Dedifferentiated amniotic fluid mesenchymal stem cell (primary cell): ENCODE data around the gene MYEOV.

ENCODE experiments used
- DNase-seq: peaks from one replicate; pipeline ENCODE4 v3.0.0-alpha.2; 2016; ENCODE audit errors: extremely low spot score

Gene MYEOV

DNA sequence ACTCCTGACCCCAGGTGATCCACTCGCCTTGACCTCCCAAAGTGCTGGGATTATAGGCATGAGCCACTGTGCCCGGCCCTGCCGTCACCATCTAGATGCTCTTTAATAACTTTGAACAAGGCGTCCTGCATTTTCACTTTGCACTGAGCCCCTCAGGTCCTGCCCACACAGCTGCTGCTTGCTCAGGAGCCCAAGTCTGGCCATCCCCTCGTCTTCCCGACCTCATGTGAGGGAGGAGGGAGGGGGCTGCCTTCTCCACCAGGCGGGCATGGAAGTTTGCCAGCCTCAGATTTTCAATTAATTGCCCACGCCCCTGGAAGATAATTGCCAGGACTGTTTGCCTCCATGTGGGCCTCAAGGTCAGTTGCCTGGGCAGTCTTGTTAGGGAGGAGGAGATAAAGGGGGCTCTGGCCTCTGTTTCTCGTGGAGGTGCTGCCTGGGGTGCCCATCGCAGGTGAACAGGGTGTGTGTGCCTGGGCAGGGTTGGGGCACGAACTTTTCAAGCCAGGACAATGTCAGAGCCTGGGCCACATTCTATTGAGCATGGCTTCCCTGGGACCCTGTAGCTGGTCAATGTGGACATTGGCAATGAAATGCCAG lies 27.9 kb upstream of the MYEOV start:
- DNase-seq = no peak

DNA sequence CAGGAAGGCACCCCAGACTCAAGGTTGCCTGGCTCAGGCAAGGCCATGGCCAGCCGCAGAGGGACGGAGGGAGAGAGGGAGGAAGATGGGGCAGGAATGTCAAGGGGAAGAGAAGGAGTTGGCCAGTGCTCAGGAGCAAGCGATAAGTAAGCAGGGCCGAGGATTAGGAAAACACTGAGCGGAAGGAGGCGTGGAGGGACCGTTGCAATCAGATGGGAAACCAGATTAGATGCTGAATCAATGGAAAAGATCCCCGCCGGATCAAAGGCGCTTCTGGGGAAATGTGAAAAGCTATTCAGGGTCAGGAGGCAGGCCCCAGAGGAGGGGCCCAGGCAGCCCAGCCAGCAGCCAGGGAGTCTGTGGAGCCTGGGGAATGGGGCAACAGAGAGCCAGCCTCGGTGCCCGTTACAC lies 26.6 kb upstream of the MYEOV start:
- DNase-seq = no peak

DNA sequence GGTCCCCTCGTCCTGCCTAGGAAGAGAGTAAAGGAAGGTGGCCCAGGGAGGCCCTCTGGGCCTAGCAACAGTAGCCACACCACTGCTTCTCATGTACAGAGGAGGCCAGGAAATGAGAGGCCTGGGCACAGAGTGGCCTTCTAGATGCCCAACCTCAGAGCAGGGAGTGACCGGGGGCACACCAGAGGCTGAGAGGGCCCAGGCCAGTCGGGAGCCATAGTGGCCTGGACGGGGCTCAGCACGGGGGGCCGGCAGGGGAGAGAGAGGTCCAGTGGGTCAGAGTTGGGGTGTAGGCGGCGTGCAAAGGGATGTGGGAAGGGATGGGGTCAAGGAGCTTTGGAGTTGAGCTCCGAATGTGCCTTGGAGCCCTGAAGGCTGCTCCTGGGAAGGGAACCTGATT lies 25.0 kb upstream of the MYEOV start:
- DNase-seq = no peak

DNA sequence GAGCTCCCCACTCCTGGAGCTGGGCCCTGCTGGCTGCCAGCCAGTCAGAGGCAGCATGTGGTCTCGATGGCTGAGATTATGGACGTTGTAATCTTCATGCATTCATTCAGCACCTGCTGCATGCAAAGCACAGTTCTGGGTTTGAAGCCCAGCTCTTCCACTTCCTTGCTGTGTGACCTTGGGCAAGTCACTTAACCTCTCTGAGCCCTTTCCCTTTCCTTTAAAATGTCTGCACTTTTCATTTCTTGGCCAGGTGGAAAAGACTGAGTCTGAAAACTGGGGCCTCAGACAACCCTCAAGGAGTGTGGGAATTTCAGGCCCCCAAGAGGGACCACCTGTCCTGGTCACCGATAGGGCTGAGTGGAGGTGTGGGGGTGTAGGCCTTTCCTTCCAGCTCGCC lies 24.6 kb upstream of the MYEOV start:
- DNase-seq = no peak

DNA sequence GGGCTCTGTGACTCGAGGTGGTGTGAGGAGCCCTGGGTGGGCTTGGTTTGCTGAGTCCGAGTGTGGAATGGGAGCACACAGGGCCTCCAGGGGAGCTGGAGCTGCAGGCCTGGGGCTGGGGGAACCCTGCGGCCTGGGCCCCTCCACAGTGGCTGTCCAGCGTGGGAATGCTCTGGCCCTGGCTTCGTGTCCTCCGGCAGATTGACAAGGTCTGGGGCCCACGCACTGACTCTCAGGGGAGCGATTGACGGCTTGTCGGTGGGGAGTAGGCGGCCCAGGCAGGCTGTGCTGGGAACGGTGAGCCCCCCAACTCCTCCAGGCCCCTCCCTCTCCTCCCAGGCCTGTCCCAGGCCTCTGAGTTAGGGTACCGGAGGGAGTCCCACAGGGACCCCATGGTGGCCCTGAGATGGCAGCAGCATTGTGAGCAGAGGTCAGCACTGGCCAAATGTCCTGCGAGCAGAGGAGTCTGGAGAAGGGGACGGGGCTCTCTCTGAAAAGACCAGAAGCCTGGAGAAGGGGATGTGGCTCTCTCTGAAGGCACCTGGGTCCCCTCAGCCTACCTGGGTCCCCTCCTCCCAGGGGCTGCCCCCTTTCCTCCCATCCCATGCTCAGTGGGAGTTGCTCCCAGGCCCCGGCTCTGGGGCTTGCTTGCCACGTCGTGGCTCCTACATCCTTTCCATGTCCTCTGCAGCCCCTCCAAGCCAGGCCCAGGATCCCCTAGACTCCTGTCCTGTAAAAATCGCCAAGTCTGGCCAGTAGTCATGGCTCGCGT lies 23.8 kb upstream of the MYEOV start:
- DNase-seq = no peak

DNA sequence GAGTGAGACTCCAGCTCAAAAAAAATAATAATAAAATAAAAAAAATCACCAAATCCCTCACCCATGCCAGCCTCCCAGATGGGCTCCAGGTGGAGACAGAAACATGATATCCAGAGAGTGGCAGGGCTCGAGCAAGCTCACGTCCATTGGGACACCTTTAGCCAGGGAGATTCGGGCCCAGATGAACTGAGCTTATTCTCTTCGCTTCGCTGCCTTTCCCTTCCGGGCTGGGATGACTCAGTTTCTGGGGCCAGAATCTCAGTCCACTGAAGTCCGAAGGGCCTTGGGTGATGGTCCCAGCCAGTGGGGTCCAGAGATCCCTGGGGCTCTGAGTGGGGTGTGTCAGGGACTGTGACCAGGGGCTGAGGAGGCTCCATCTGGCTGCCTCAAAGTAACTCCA lies 23.0 kb upstream of the MYEOV start:
- no peak for DNase-seq

DNA sequence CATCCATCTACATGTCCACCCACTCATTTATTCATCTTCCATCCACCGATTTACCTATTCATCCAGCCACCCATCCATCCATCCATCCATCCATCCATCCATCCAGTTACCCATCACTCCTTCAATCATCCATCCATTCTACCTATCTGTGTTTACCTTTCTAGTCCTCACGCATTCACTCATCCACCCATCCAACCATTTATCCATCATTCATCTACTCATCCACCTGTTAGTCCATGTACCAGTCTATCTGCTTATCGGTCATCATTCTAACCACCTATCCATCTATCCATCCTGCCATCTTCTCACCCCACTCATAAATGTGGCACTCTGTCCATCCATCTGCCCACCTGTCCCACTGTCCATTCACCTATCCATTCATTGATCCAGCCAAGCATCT lies 21.9 kb upstream of the MYEOV start:
- DNase-seq = no peak

DNA sequence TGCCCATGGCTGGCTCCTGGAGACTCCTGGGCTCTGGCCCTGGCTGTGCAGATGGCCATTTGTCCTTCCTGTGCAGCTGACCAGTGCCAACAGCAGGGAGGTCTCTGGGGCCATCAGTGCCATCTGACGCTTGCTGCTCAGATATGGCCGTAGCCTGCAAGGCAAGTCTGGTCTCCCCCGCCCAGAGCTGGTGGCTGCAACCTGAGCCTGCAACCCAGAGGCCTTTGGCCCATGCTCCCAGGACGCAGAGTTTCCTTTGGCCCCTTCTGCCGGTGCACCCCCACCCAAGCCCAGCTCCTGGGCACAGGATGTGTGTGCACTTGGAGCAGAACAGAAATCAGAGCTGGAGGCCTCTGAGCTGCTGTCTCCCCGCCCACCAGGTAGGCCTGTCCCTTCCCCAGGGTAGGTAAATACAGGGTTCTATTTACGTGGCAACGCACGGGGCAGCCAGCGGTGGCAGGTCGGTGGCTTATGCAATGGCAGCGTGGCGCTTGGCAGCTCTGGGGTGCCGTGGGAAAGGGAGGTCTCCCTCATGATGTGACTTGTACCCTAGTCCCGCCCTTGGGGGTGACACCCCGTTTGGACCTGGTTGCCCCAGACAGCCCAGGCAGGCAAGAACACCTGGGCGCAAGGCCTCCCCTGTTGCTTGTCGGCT lies 21.0 kb upstream of the MYEOV start:
- DNase-seq = no peak

DNA sequence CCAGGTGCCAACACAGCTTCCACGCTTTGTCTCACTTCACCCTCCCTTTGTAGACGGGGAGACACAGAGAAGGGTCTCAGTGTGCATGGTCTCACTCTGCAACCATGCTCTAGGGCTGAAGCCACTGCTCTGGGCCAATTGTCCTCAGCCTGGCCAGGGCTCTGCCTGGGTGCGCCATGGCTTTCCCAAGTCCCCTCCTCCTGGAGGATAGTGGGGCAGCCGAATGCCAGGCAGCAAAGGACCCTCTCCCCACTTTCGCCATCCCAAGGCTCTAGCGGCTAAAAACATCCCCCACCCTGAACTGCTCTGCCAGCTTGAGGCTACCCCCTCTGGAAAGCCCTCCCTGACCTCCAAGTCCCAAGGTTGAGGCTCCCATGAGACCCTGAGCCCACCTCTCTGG lies 20.4 kb upstream of the MYEOV start:
- DNase-seq = no peak

DNA sequence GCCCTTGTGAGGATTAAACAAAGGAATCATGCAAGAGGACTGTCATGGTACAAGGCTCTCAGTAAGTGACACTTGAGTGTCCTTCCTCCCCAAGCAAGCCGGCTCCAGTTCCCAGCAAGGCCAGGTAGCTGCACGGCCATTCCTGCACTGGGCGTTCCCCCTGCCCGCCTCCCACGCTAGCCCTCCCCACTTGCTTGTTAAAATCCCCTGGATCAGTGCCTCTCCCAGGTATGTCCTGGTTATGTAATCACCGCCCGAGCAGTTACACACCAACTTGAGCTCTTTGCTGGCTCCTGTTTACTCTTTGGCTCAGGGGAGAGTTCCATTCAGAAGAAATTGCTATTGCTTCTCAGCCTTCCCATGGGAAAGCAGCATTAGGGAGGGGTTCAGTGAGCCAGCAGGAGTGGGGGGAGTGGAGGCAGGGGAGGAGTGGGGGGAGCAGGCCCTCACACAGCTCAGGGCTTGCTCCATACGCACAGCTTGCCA lies 19.4 kb upstream of the MYEOV start:
- no peak for DNase-seq

DNA sequence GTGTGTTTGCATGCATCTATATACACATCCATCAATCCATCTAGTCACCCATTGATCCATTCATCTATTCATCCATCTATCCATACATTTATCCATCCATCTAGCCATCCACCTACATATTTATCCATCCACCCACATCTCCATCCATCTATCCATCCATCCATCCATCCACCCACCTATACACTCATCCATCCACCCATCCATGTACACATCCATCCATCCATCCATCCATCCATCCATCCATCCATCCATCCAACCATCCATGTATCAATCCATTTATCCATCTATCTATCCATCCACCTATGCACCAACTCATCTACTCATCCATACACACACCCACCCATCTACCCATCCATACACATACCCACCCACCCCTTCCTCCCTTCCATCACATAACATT lies 18.8 kb upstream of the MYEOV start:
- DNase-seq = no peak

DNA sequence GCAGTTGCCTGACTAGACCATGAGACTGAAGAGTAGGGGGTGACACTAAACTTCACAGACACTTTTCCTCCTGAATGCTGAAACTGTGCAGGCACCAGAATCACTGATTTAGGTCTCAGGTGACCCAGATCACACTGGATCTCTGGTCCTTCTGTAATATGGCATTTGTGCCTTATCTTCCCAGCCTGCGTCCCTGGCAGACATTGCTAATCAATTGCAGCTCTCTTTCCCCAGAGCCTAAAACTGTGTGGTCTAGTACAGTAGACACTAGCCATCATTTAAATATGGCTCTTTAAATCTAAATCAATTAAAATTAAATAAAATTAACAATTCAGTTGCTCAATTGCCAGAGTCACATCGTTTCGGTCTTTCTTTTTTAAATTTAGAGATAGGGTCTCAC lies 17.8 kb upstream of the MYEOV start:
- DNase-seq = no peak

DNA sequence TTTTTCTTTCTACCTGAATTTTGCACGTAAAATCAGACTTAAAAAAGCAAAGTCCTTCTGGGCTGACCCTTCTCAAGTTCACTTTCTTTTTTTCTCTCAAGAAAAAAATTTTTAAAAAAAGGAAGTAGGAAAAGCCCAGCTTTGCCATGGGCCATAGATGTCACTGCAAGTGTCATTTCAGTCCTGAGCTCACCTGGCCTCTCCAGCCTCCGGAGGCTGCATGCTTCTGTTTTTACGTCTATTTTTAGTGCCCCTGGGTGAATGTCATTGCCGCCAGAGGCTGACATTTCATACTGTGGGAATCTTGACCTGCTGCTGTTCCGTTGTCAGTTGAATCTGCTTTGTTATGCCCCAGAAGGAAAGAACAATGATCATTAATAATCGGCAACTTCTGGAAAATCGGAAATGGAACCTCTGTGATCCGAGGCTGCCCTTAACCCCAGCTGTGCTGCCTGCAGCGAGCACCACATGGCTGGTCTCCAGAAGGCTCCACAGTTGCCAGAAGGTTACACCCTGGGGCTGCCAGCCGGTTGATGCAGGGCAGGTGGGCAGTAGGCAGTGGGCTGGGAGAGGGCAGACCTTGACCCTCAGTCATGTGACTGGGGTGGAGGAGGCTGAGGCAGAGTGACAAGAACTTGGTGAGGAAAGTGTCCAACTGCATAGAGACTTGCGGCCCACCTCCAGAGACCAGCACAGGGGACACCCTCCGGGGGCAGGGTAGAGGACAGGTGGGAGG lies 16.7 kb upstream of the MYEOV start:
- DNase-seq = no peak

DNA sequence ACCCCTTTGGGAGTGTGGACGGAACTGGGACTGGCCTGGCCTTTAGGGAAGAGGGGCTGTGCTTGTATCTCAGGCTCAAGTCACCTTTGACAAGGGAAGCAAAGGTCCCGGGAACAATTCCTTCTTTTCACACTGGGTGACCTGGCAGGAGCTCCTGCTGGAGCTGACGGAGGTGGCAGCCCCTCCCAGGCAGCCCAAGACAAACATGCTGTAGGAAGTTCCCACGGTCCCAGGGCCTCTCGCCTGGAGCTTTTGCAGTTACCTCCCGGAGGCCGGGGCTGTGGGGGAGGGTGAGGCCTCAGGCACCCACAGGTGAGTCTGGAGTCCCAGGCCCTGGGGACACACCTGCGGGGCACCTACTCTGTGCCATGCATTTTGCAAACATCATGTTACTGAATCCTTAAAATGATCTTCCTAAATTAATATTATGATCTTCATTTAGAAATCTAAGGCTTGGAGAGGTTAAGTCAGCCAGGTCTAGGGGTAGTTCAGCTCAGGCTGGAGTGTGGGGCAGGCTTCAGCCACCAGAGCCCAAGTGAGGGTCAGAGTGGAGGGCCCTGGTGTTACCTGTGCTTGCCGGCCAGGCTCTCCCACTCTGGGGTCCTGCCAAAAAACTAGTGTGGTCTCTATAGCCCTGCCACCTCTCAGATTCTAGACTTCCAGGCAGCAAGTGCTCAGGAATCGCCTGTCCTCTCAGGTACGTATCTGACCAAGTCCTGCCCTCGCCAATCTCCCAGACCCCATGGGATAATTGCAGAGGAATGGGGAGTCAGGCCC lies 15.7 kb upstream of the MYEOV start:
- DNase-seq = no peak

DNA sequence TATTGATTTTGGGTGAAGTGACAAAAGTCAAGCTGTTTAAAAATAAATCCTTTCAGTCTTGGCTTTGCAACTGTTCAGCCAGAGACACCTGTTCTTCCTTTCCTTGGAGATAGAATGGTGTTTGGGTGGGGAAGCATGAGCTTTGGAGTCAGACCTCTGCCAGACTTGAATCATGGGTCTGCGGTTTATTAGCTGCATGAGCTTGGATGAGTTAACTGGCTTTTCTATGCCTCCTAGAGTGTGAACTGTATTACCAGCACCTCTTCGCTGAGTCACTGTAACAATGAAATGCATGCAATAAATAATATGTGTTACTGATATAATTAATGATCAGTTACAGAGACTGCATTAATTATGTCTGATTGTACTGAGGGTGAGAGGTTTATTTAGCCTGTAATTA lies 13.5 kb upstream of the MYEOV start:
- DNase-seq = no peak

DNA sequence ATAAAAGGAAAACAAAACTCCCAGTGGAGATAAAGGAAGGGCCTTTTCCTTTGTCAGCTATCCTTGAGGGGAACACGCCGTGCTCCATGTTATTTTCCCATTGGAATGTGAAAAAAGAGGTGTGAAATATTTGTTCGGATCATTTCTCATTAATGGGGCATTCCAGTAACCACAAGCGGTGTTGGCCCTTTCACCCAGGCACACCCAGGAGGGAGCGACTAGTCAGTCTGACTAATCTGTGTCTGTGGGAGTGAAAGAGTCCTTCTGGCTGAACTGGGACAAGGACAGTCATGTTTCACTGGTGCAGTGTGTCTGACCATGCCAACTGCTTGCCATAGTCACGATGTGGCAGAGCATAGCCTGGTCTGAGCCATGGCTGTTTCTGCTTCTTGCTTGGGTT lies 13.0 kb upstream of the MYEOV start:
- DNase-seq = peak; percentile 35

DNA sequence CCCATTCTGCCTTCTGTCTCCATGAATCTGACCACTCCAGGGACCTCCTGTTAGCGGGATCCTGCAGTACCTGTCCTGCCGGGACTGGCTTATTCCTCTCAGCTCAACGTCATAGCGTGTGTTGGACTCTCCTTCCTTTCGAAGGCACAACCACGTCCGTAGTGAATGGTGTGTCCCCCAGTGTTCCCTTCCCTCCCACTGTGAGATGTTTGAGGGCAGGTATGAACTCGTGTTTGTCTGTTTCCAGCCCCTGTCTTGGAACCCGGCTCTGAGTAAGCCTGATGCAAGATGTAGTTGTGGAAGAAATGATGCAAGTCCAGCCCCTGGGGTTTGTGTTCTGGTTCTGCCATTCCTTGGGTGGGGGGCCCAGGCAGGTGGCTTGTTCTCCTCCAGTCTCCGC lies 10.5 kb upstream of the MYEOV start:
- DNase-seq = no peak

DNA sequence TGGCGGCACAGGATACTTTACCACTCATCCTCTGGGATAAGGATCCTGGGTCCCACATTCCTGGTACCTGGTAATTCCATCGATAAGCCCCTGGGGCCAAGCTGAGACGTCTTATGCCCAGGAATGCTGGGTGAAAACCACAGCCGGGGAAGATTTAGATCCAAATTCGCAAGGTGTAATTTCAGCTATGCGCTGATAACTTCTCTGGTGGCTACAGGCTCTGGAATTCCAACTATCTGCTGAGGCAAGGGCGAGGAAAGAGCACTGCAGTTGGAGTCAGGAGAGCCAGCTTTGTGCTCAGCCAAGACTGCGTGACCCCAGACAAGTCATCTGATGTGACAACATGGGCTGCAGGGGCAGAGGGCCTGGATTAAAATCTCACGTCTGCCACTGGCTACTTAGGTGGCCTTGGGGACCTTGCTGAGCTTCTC lies 9.9 kb upstream of the MYEOV start:
- no peak for DNase-seq

DNA sequence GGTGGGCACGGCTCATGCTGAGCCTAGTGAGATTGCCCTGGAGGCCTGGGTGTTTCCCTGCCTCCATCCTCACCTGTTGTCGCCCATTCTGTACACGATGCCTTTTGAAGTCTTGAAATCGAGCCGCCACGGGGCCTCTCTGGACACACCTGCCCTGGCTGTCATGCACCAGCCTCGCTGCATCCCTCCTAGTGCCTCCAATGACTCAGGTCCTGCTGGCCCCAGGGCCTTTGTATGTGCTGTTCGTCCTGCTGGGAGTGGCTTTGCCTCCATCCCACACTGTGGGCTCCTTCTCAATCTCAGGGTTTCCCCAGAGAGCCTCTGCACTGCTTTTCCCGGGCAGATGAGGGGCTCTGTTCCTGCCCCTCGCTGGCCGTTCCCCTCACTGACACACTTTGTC lies 8.9 kb upstream of the MYEOV start:
- no peak for DNase-seq

DNA sequence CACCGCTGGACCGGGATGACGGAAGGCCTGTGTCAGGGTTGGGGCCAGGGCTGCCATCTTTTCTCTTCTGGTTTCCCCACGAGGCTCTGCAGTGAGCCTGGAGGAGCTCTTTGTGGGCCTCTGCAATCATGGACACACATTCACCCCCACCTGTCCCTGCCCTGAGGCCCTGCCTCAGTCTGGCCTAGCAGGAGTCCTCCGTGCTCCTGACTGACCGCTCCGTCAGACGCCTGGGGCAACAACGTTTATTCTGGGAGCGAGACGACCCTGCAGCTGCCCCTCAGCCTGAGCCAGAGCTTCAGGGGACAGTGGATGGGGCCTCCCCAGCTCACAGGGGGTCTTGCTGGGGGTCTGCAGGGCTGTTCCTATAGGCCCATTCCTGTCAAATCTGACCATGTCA lies 8.2 kb upstream of the MYEOV start:
- DNase-seq = no peak
